Hepatocyte (in vitro differentiated cells): ENCODE data around the gene TAS2R20. TPM values are rescaled to one million over a fixed set of nuclear protein-coding genes. Genes with fewer than 3 reads are reported as not detected.

Source experiments
- DNase-seq: peaks from one replicate; pipeline ENCODE4 v3.0.0-alpha.2; 2016; ENCODE audit warnings: low spot score
- H2AFZ ChIP-seq: fragments of 200-600 bp; sonication (generic); 2 replicates; pipeline ENCODE4 v1.6.0; 2016; ENCODE audit warnings: antibody characterized with exemption, mild to moderate bottlenecking
- H3K27ac ChIP-seq: fragments of 200-600 bp; sonication (generic); 2 replicates; pipeline ENCODE4 v1.5.1; 2016; ENCODE audit warnings: mild to moderate bottlenecking
- H3K27me3 ChIP-seq: fragments of 200-600 bp; sonication (generic); 2 replicates; pipeline ENCODE4 v1.6.1; 2016
- H3K36me3 ChIP-seq: fragments of 200-600 bp; sonication (generic); replicated peaks from 2 replicates; pipeline ENCODE4 v1.5.1; 2016; ENCODE audit warnings: low read depth; ENCODE audit not compliant: insufficient read depth
- H3K4me1 ChIP-seq: fragments of 200-600 bp; sonication (generic); 2 replicates; pipeline ENCODE4 v1.5.1; 2016; ENCODE audit warnings: mild to moderate bottlenecking, moderate library complexity; ENCODE audit not compliant: insufficient read depth
- H3K4me2 ChIP-seq: fragments of 200-600 bp; sonication (generic); 2 replicates; pipeline ENCODE4 v1.6.0; 2016
- H3K4me3 ChIP-seq: fragments of 200-600 bp; sonication (generic); 2 replicates; pipeline ENCODE4 v1.5.1; 2016; ENCODE audit warnings: mild to moderate bottlenecking
- H3K79me2 ChIP-seq: fragments of 200-600 bp; sonication (generic); 2 replicates; pipeline ENCODE4 v1.6.0; 2017; ENCODE audit warnings: mild to moderate bottlenecking
- H3K9me2 ChIP-seq: fragments of 200-600 bp; sonication (generic); replicated peaks from 2 replicates; pipeline ENCODE4 v1.6.0; 2017; ENCODE audit warnings: mild to moderate bottlenecking; ENCODE audit not compliant: insufficient read depth
- H3K9me3 ChIP-seq: fragments of 200-600 bp; sonication (generic); 2 replicates; pipeline ENCODE4 v1.5.1; 2016; ENCODE audit warnings: low read depth, mild to moderate bottlenecking
- H4K20me1 ChIP-seq: fragments of 200-600 bp; sonication (generic); 2 replicates; pipeline ENCODE4 v1.6.0; 2016; ENCODE audit warnings: mild to moderate bottlenecking; ENCODE audit not compliant: insufficient read depth, poor library complexity, severe bottlenecking
- CTCF ChIP-seq: fragments of 200-600 bp; sonication (generic); IDR thresholded peaks from 2 replicates; pipeline ENCODE4 v1.5.1; 2016; ENCODE audit warnings: antibody characterized with exemption, mild to moderate bottlenecking; ENCODE audit not compliant: poor library complexity
- EZH2 ChIP-seq: fragments of 200-600 bp; sonication (generic); IDR thresholded peaks from 2 replicates; pipeline ENCODE4 v1.6.1; 2016; ENCODE audit warnings: antibody characterized with exemption, mild to moderate bottlenecking, borderline replicate concordance
- EZH2phosphoT487 ChIP-seq: fragments of 200-600 bp; sonication (generic); IDR thresholded peaks from one replicate; pipeline ENCODE4 v1.6.1; 2018; ENCODE audit warnings: antibody characterized with exemption, mild to moderate bottlenecking, low read depth, moderate library complexity; ENCODE audit not compliant: unreplicated experiment, severe bottlenecking
- WGBS: methylation state at CpG from one replicate; pipeline ENCODE4 v1.1.6; 2016; ENCODE audit warnings: low lambda C conversion rate; ENCODE audit errors: missing lambda C conversion rate; 5-methylcytosine and 5-hydroxymethylcytosine counted together
- polyA plus RNA-seq: library from polyadenylated mRNA; unstranded; fragments of >200 nt; fragmentation: Nextera tagmentation; extraction: Ambion mirVana; gene quantifications from 2 replicates; pipeline ENCODE4 v1.2.1, GENCODE V29; 2016
- total RNA-seq: library from RNA; depleted of rRNA; stranded (reverse); fragments of >200 nt; gene quantifications from 2 replicates; pipeline ENCODE4 v1.2.3, GENCODE V29; 2014

The TAS2R20 gene
- total and polyA plus RNA-seq, 2 experiments from 2014 or later, result 0.41 to 6.3 TPM

GRCh38 chr12:11016937-11017336 is 18.8 kb upstream of the TAS2R20 start:
- peaks cover 4% of the 10 kb centered on the region for H3K4me1 ChIP-seq
- DNase-seq, result no peak
- WGBS, result 97% methylated on average over 1 of the region's 1 CpG

GRCh38 chr12:11015775-11016430 is 17.8 kb upstream of the TAS2R20 start:
- no peaks in the 10 kb centered on the region for H3K9me3 ChIP-seq
- no peaks in the 10 kb centered on the region for H3K9me2 ChIP-seq
- no peaks in the 10 kb centered on the region for H3K27me3 ChIP-seq
- H2AFZ ChIP-seq, result no peak overlapping the region
- no peak overlapping the region for H3K4me3 ChIP-seq
- peak overlapping the region; percentile 56 for H3K4me2 ChIP-seq
- H4K20me1 ChIP-seq, result no peaks in the 10 kb centered on the region
- peaks cover 4% of the 10 kb centered on the region for H3K4me1 ChIP-seq
- no peaks in the 10 kb centered on the region for H3K36me3 ChIP-seq
- no peak for TF ChIP-seq EZH2phosphoT487
- no peak for TF ChIP-seq EZH2
- DNase-seq, result peak; percentile 49
- H3K79me2 ChIP-seq, result no peaks in the 10 kb centered on the region
- peak overlapping the region; percentile 11 for H3K27ac ChIP-seq
- 80% methylated on average over 4 of the region's 4 CpGs for WGBS

More at GRCh38 chr12:11016937-11017336, 18.8 kb upstream of the TAS2R20 start:
- H3K36me3 ChIP-seq, result no peaks in the 10 kb centered on the region
- H4K20me1 ChIP-seq, result no peaks in the 10 kb centered on the region
- no peak overlapping the region for H3K4me2 ChIP-seq
- no peak overlapping the region for H3K4me3 ChIP-seq
- TF ChIP-seq EZH2phosphoT487, result no peak
- TF ChIP-seq EZH2, result no peak
- TF ChIP-seq CTCF, result no peak
- no peaks in the 10 kb centered on the region for H3K27me3 ChIP-seq
- no peak overlapping the region for H3K27ac ChIP-seq
- H3K79me2 ChIP-seq, result no peaks in the 10 kb centered on the region
- H3K9me2 ChIP-seq, result no peaks in the 10 kb centered on the region
- H2AFZ ChIP-seq, result no peak overlapping the region
- H3K9me3 ChIP-seq, result no peaks in the 10 kb centered on the region

- H3K4me3 ChIP-seq, result no peak overlapping the region
- no peaks in the 10 kb centered on the region for H4K20me1 ChIP-seq
- no peak overlapping the region for H3K27ac ChIP-seq
- no peaks in the 10 kb centered on the region for H3K9me2 ChIP-seq
- no peaks in the 10 kb centered on the region for H3K9me3 ChIP-seq
- no peaks in the 10 kb centered on the region for H3K36me3 ChIP-seq
- DNase-seq, result no peak
- no peak overlapping the region for H2AFZ ChIP-seq
- no peak overlapping the region for H3K4me2 ChIP-seq
- H3K79me2 ChIP-seq, result no peaks in the 10 kb centered on the region
- H3K27me3 ChIP-seq, result no peaks in the 10 kb centered on the region
- peaks cover 4% of the 10 kb centered on the region for H3K4me1 ChIP-seq
- no peak for TF ChIP-seq EZH2phosphoT487
Measured at GRCh38 chr12:11014234-11014633, 16.1 kb upstream of the TAS2R20 start.

- Histone ChIP-seq H3K79me2 (no peaks in the 10 kb centered on the region), H3K27me3 (no peaks in the 10 kb centered on the region)
Measured at GRCh38 chr12:11007608-11008007, 9.5 kb upstream of the TAS2R20 start.

More at GRCh38 chr12:11007608-11008007, 9.5 kb upstream of the TAS2R20 start:
- H3K36me3 ChIP-seq, result no peaks in the 10 kb centered on the region
- H3K4me1 ChIP-seq, result no peaks in the 10 kb centered on the region
- H3K4me3 ChIP-seq, result no peak overlapping the region
- WGBS, result 100% methylated on average over 1 of the region's 1 CpG
- H3K9me3 ChIP-seq, result no peaks in the 10 kb centered on the region
- DNase-seq, result no peak
- no peaks in the 10 kb centered on the region for H3K9me2 ChIP-seq
- H4K20me1 ChIP-seq, result no peaks in the 10 kb centered on the region
- H3K4me2 ChIP-seq, result no peak overlapping the region
- no peak overlapping the region for H3K27ac ChIP-seq
- TF ChIP-seq EZH2phosphoT487, result no peak
- no peak for TF ChIP-seq EZH2
- no peak for TF ChIP-seq CTCF
- H2AFZ ChIP-seq, result no peak overlapping the region
